ENCODE data around the gene SORCS1.

Gene SORCS1

GRCh38 chr10:107085665-107086525, 78.6 kb downstream of the SORCS1 start:
- intact Hi-C loops (cut with micrococcal nuclease) = no loop called here
- Mint-ChIP-seq H3K27me3 (no peaks in the 10 kb centered on the region), H3K36me3 (ENCODE audit: low read depth) (no peaks in the 10 kb centered on the region)

GRCh38 chr10:107083388-107084009, 81.0 kb downstream of the SORCS1 start:
- no peaks in the 10 kb centered on the region for H3K36me3 Mint-ChIP-seq (ENCODE audit: low read depth)
- no peak overlapping the region for H3K27ac Mint-ChIP-seq
- no peaks in the 10 kb centered on the region for H3K27me3 Mint-ChIP-seq
- no peak overlapping the region for H3K4me3 Mint-ChIP-seq
- intact Hi-C loops (cut with micrococcal nuclease) = no loop called here
- no peaks in the 10 kb centered on the region for H3K4me1 Mint-ChIP-seq (ENCODE audit: low read depth)
- H3K9me3 Mint-ChIP-seq = peaks cover 4% of the 10 kb centered on the region

More at GRCh38 chr10:107085665-107086525, 78.6 kb downstream of the SORCS1 start:
- no peak overlapping the region for H3K4me3 Mint-ChIP-seq
- H3K4me1 Mint-ChIP-seq (ENCODE audit: low read depth) = no peaks in the 10 kb centered on the region
- H3K27ac Mint-ChIP-seq = no peak overlapping the region
- H3K9me3 Mint-ChIP-seq = no peaks in the 10 kb centered on the region

- H3K4me3 Mint-ChIP-seq = no peak overlapping the region
- no peaks in the 10 kb centered on the region for H3K36me3 Mint-ChIP-seq (ENCODE audit: low read depth)
- peaks cover 6% of the 10 kb centered on the region for H3K9me3 Mint-ChIP-seq
- H3K27me3 Mint-ChIP-seq = no peaks in the 10 kb centered on the region
- no peaks in the 10 kb centered on the region for H3K4me1 Mint-ChIP-seq (ENCODE audit: low read depth)
- no peak overlapping the region for H3K27ac Mint-ChIP-seq
- intact Hi-C loops (cut with micrococcal nuclease) = no loop called here
These were observed 82.9 kb downstream of the SORCS1 start for GRCh38 chr10:107081644-107082043.

GRCh38 chr10:107075117-107075516, 89.4 kb downstream of the SORCS1 start:
- H3K4me1 Mint-ChIP-seq (ENCODE audit: low read depth) = no peaks in the 10 kb centered on the region
- H3K27ac Mint-ChIP-seq = no peak overlapping the region
- no peak overlapping the region for H3K4me3 Mint-ChIP-seq
- no peaks in the 10 kb centered on the region for H3K36me3 Mint-ChIP-seq (ENCODE audit: low read depth)
- no peaks in the 10 kb centered on the region for H3K27me3 Mint-ChIP-seq
- H3K9me3 Mint-ChIP-seq = peaks cover 6% of the 10 kb centered on the region
- intact Hi-C loops (cut with micrococcal nuclease) = no loop called here

DNA sequence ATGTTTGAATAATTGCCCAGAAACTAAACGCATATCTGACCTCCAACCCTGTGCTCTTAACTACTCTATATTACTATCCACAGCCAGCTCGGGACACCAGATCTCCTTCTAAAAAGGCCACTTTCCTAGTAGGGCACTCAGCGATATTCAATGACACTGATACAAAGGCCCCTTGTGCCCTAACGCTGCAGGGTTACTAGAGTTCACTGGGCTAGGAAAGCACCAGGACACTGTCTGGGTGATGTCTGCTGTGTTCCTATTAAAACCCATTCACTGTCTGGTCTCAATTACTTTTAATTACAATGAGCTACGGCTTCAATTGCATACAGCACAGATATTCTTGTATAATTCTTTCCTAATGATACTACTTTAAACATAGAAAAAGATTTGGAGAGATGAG, 91.7 kb downstream of the SORCS1 start:
- no peaks in the 10 kb centered on the region for H3K9me3 Mint-ChIP-seq
- no peak overlapping the region for H3K27ac Mint-ChIP-seq
- no peak overlapping the region for H3K4me3 Mint-ChIP-seq
- no peaks in the 10 kb centered on the region for H3K27me3 Mint-ChIP-seq
- no peaks in the 10 kb centered on the region for H3K4me1 Mint-ChIP-seq (ENCODE audit: low read depth)
- H3K36me3 Mint-ChIP-seq (ENCODE audit: low read depth) = no peaks in the 10 kb centered on the region
- intact Hi-C loops (cut with micrococcal nuclease) = no loop called here

GRCh38 chr10:107072028-107072427, 92.5 kb downstream of the SORCS1 start:
- Mint-ChIP-seq H3K27ac (no peak overlapping the region), H3K4me1 (ENCODE audit: low read depth) (no peaks in the 10 kb centered on the region), H3K27me3 (no peaks in the 10 kb centered on the region), H3K36me3 (ENCODE audit: low read depth) (no peaks in the 10 kb centered on the region), H3K4me3 (no peak overlapping the region), H3K9me3 (no peaks in the 10 kb centered on the region)
- intact Hi-C loops (cut with micrococcal nuclease) = no loop called here

DNA sequence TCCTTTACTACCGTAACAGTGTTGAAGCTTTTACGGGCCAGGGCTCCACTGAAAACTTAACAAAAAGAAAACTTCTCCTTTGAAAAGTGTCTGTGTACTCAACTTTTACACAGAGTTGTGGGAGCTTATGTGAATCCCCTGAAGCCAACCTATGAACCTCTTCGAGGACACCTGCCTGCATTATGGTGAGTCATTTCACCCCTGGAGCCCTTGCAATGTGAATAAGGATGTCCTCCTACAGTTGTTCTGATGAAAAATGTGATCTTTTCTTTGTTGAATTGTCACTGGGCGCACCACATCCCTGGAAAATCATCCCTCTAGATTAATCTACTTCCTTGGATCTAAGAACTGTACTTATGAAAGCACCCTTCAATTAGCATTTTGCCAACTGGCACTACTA, 93.2 kb downstream of the SORCS1 start:
- intact Hi-C loops (cut with micrococcal nuclease) = no loop called here
- Mint-ChIP-seq H3K4me3 (no peak overlapping the region), H3K36me3 (ENCODE audit: low read depth) (no peaks in the 10 kb centered on the region), H3K9me3 (no peaks in the 10 kb centered on the region), H3K27me3 (no peaks in the 10 kb centered on the region), H3K27ac (no peak overlapping the region), H3K4me1 (ENCODE audit: low read depth) (no peaks in the 10 kb centered on the region)

GRCh38 chr10:107067843-107068242, 96.7 kb downstream of the SORCS1 start:
- no peak overlapping the region for H3K27ac Mint-ChIP-seq
- no peak overlapping the region for H3K4me3 Mint-ChIP-seq
- H3K9me3 Mint-ChIP-seq = no peaks in the 10 kb centered on the region
- no peaks in the 10 kb centered on the region for H3K36me3 Mint-ChIP-seq (ENCODE audit: low read depth)
- intact Hi-C loops (cut with micrococcal nuclease) = no loop called here
- peaks cover 3% of the 10 kb centered on the region for H3K27me3 Mint-ChIP-seq
- H3K4me1 Mint-ChIP-seq (ENCODE audit: low read depth) = no peaks in the 10 kb centered on the region

GRCh38 chr10:107064075-107064474, 100.4 kb downstream of the SORCS1 start:
- H3K4me1 Mint-ChIP-seq (ENCODE audit: low read depth) = no peaks in the 10 kb centered on the region
- no peak overlapping the region for H3K4me3 Mint-ChIP-seq
- H3K27me3 Mint-ChIP-seq = peaks cover 3% of the 10 kb centered on the region
- H3K36me3 Mint-ChIP-seq (ENCODE audit: low read depth) = no peaks in the 10 kb centered on the region
- intact Hi-C loops (cut with micrococcal nuclease) = no loop called here
- H3K27ac Mint-ChIP-seq = no peak overlapping the region
- no peaks in the 10 kb centered on the region for H3K9me3 Mint-ChIP-seq

DNA sequence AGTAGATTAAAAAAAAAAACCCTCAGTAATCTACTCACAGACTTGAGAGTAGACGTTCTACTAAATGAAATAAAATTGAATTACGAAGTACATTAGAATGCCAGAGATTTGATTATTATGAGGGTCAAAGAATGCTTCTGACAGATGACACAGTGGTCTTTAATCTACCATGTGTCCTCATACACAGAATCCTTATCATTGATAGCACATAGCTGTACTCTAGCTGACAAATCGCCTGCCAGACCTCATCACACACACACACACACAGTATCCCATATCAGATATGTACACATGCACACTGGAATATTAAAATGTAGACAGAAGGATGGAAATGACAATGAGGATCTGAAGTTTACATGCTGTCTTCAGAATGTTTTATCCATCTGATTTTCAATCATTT, 104.6 kb downstream of the SORCS1 start:
- no peaks in the 10 kb centered on the region for H3K36me3 Mint-ChIP-seq (ENCODE audit: low read depth)
- H3K9me3 Mint-ChIP-seq = no peaks in the 10 kb centered on the region
- H3K4me1 Mint-ChIP-seq (ENCODE audit: low read depth) = no peaks in the 10 kb centered on the region
- H3K27ac Mint-ChIP-seq = no peak overlapping the region
- intact Hi-C loops (cut with micrococcal nuclease) = no loop called here
- H3K27me3 Mint-ChIP-seq = peaks cover 2% of the 10 kb centered on the region
- no peak overlapping the region for H3K4me3 Mint-ChIP-seq

- Mint-ChIP-seq H3K9me3 (no peaks in the 10 kb centered on the region), H3K27me3 (peaks cover 3% of the 10 kb centered on the region), H3K4me1 (ENCODE audit: low read depth) (no peaks in the 10 kb centered on the region), H3K27ac (no peak overlapping the region), H3K4me3 (no peak overlapping the region), H3K36me3 (ENCODE audit: low read depth) (no peaks in the 10 kb centered on the region)
- intact Hi-C loops (cut with micrococcal nuclease) = no loop called here
These were observed 105.3 kb downstream of the SORCS1 start for GRCh38 chr10:107059068-107059804.

DNA sequence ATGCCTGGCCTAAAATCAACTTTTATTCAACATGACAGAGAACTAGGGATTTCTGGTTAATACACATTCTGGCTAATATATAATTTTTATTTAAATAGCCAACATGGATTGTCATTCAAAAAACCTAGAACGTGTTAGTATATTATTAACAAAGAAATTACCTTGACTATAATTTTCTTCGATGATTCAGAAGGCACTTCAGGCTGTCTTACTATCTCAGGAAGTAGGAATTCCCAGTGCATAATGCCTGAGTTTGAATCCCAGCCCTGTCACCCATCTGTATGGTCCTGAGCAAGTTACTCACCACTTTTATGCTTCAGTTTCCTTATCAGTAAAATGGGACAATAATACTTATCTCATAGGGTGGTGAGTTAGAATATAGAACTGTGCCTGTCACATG, 106.2 kb downstream of the SORCS1 start:
- Mint-ChIP-seq H3K4me3 (no peak overlapping the region), H3K36me3 (ENCODE audit: low read depth) (no peaks in the 10 kb centered on the region), H3K27ac (no peak overlapping the region), H3K4me1 (ENCODE audit: low read depth) (no peaks in the 10 kb centered on the region), H3K9me3 (no peaks in the 10 kb centered on the region), H3K27me3 (peaks cover 3% of the 10 kb centered on the region)
- intact Hi-C loops (cut with micrococcal nuclease) = no loop called here

GRCh38 chr10:107056182-107056581, 108.3 kb downstream of the SORCS1 start:
- intact Hi-C loops (cut with micrococcal nuclease) = no loop called here
- H3K27ac Mint-ChIP-seq = no peak overlapping the region

DNA sequence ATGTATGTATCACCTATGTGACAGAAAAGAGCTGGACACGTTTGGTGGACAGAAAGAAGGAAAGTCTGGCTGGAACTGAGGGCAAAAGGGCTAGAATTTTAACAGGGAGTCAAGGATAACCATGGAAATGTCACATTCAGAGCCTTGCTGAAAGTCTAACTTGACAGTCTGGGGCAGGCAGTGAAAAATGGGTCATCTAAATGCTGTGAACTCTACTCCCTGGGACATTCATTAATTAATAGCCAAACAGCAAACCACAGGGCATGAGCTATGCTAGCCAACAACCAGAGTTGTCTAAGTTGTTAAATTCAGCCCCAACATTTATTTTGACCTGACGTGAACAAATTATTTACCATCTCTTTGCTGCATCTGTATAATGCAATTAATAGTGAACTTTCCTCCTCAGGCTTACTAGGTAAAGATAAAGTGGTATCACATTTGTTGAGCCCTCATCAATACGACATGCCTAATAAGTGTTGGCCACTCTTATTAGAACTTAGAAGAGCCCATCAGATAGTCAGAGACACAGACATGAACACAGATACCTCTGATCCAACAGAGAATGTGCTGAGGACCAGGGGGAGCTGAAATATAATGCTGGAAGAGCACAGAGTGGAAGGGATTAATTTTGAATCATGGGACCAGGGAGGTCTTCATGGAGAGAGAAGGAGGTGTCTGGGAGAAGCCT, 109.9 kb downstream of the SORCS1 start:
- Mint-ChIP-seq H3K36me3 (ENCODE audit: low read depth) (no peaks in the 10 kb centered on the region), H3K27me3 (peaks cover 3% of the 10 kb centered on the region), H3K9me3 (no peaks in the 10 kb centered on the region), H3K27ac (no peak overlapping the region), H3K4me3 (no peak overlapping the region), H3K4me1 (ENCODE audit: low read depth) (no peaks in the 10 kb centered on the region)
- intact Hi-C loops (cut with micrococcal nuclease) = no loop called here

More at GRCh38 chr10:107056182-107056581, 108.3 kb downstream of the SORCS1 start:
- Mint-ChIP-seq H3K4me1 (ENCODE audit: low read depth) (no peaks in the 10 kb centered on the region), H3K27me3 (peaks cover 3% of the 10 kb centered on the region), H3K36me3 (ENCODE audit: low read depth) (no peaks in the 10 kb centered on the region), H3K4me3 (no peak overlapping the region), H3K9me3 (no peaks in the 10 kb centered on the region)
